Right lobe of liver (tissue), 4 donors: ENCODE results near the gene LARP1B.

Source experiments
- CTCF ChIP-seq, 4 donors: fragments of 200-600 bp in 3 of 4; fragments of 450-650 bp in 1 of 4; IDR thresholded peaks; one replicate each; pipeline versions ENCODE4 v1.5.1 to v1.8.0; 2016 to 2022; ENCODE audit warnings: antibody characterized with exemption in 4 of 4, mild to moderate bottlenecking in 2 of 4
- POLR2A ChIP-seq: fragments of 450-650 bp; IDR thresholded peaks from one replicate; pipeline ENCODE4 v1.6.1; 2017; ENCODE audit warnings: antibody characterized with exemption, mild to moderate bottlenecking
- donor health status: DM: no; HTN: no; CAD: no.
- donor health status: DM: no; HTN: no; CAD: no.
- donor health status: DM: no; HTN: yes; CAD: no.

- no peak for TF ChIP-seq POLR2A
- TF ChIP-seq CTCF (IDR thresholded peaks at IDR 0.05), result no peak
Observed at GRCh38 chr4:128221586-128221985, 160.5 kb downstream of the LARP1B start.
